Glutamatergic neuron (in vitro differentiated cells): ENCODE data around the gene HOXC12. TPM values are rescaled to one million over a fixed set of nuclear protein-coding genes. Genes with fewer than 3 reads are reported as not detected.

ENCODE experiments used
- DNase-seq: peaks from one replicate; pipeline ENCODE4 v3.0.0; 2022
- H3K27ac Mint-ChIP-seq: one replicate; pipeline ENCODE4 v1.8.0; 2020; ENCODE audit warnings: mild to moderate bottlenecking, mixed read lengths, inconsistent platforms; ENCODE audit not compliant: unreplicated experiment
- H3K27me3 Mint-ChIP-seq: one replicate; pipeline ENCODE4 v1.8.0; 2020; ENCODE audit warnings: mild to moderate bottlenecking, moderate library complexity, mixed read lengths, inconsistent platforms; ENCODE audit not compliant: unreplicated experiment
- H3K36me3 Mint-ChIP-seq: one replicate; pipeline ENCODE4 v1.8.0; 2020; ENCODE audit warnings: mild to moderate bottlenecking, mixed read lengths, inconsistent platforms; ENCODE audit not compliant: unreplicated experiment
- H3K4me1 Mint-ChIP-seq: one replicate; pipeline ENCODE4 v1.8.0; 2020; ENCODE audit warnings: mild to moderate bottlenecking, low read depth, mixed read lengths, inconsistent platforms; ENCODE audit not compliant: unreplicated experiment
- H3K4me3 Mint-ChIP-seq: one replicate; pipeline ENCODE4 v1.8.0; 2020; ENCODE audit warnings: mild to moderate bottlenecking, mixed read lengths, inconsistent platforms; ENCODE audit not compliant: unreplicated experiment
- H3K9me3 Mint-ChIP-seq: one replicate; pipeline ENCODE4 v1.8.0; 2020; ENCODE audit warnings: mild to moderate bottlenecking, moderate library complexity, mixed read lengths, inconsistent platforms; ENCODE audit not compliant: unreplicated experiment
- CTCF ChIP-seq: fragments of 200-600 bp; sonication (generic); IDR thresholded peaks from one replicate; pipeline ENCODE4 v1.5.0; 2021; ENCODE audit not compliant: partially characterized antibody, unreplicated experiment
- total RNA-seq: library from RNA; stranded (reverse); fragmentation: NEBNext Ultra II Directional; extraction: Animal tissue kit (Norgen Biotek cat#: 25700); gene quantifications from one replicate; pipeline ENCODE4 v1.2.1, GENCODE V29; 2021; ENCODE audit not compliant: unreplicated experiment

Gene HOXC12
- total RNA-seq, 1 donor from 2014 or later, result not detected

GRCh38 chr12:53953831-53954693, 641 bp upstream of the HOXC12 start:
- no peak for TF ChIP-seq CTCF
- H3K27ac Mint-ChIP-seq, result no peak overlapping the region
- H3K9me3 Mint-ChIP-seq, result peaks cover 3% of the 10 kb centered on the region
- H3K4me3 Mint-ChIP-seq, result no peak overlapping the region
- no peaks in the 10 kb centered on the region for H3K36me3 Mint-ChIP-seq
- peaks cover 50% of the 10 kb centered on the region for H3K27me3 Mint-ChIP-seq
- DNase-seq, result no peak
- H3K4me1 Mint-ChIP-seq, result no peaks in the 10 kb centered on the region

GRCh38 chr12:53955036-53955775, 503 bp downstream of the HOXC12 start:
- Mint-ChIP-seq H3K9me3 (peaks cover 3% of the 10 kb centered on the region), H3K27ac (no peak overlapping the region), H3K4me1 (no peaks in the 10 kb centered on the region), H3K27me3 (peaks cover 52% of the 10 kb centered on the region), H3K4me3 (no peak overlapping the region), H3K36me3 (peaks cover under 1% of the 10 kb centered on the region)
- TF ChIP-seq CTCF, result no peak
- no peak for DNase-seq

- Mint-ChIP-seq H3K27me3 (peaks cover 51% of the 10 kb centered on the region), H3K4me1 (no peaks in the 10 kb centered on the region), H3K27ac (no peak overlapping the region), H3K9me3 (peaks cover 3% of the 10 kb centered on the region), H3K36me3 (peaks cover 4% of the 10 kb centered on the region), H3K4me3 (no peak overlapping the region)
- TF ChIP-seq CTCF, result no peak
- no peak for DNase-seq
Observed at GRCh38 chr12:53955776-53956250, 1.1 kb downstream of the HOXC12 start.

GRCh38 chr12:53956251-53956887, 1.7 kb downstream of the HOXC12 start:
- Mint-ChIP-seq H3K36me3 (peaks cover 4% of the 10 kb centered on the region), H3K27ac (no peak overlapping the region), H3K9me3 (peaks cover 3% of the 10 kb centered on the region), H3K4me1 (no peaks in the 10 kb centered on the region), H3K27me3 (peaks cover 49% of the 10 kb centered on the region), H3K4me3 (no peak overlapping the region)
- no peak for DNase-seq
- TF ChIP-seq CTCF, result no peak
